ENCODE data around the gene AHNAK. TPM values are rescaled to one million over a fixed set of nuclear protein-coding genes. Genes with fewer than 3 reads are reported as not detected.
A peak's percentile ranks its signal among the peaks of the same experiment; 100 is the strongest.

The AHNAK gene
- total RNA-seq, 4 donors from 2014 or later: 374 to 1,261 (median 571) TPM

GRCh38 chr11:62505059-62505439 lies 41.6 kb downstream of the AHNAK start:
- TF ChIP-seq POLR2A (IDR thresholded peaks at IDR 0.05): no peak
- no peak for TF ChIP-seq CTCF (IDR thresholded peaks at IDR 0.05 in 4 of 5, conservative IDR thresholded peaks at IDR 0.05 in 1 of 5)
- in situ Hi-C loops (cut with MboI; ENCODE audit: low sequenced_read_pairs in 4 of 4) (no loop called here), intact Hi-C loops (cut with DNase I; ENCODE audit: low total_unique reads) (no loop called here)
- no peaks in the 10 kb centered on the region for H3K27me3 ChIP-seq
- no peaks in the 10 kb centered on the region for H3K9me3 ChIP-seq
- H3K4me1 ChIP-seq: peaks cover 56 to 61% of the 10 kb centered on the region in 2 donors
- peak overlapping the region in 1 of 4 donors; percentile 38 for H3K27ac ChIP-seq
- H3K4me3 ChIP-seq: peak overlapping the region in 1 of 4 donors; percentile 19
- no peaks in the 10 kb centered on the region for H3K36me3 ChIP-seq
- DNase-seq (no peak), ATAC-seq (no peak)

- Histone ChIP-seq H3K9me3 (no peaks in the 10 kb centered on the region), H3K36me3 (no peaks in the 10 kb centered on the region), H3K4me3 (no peak overlapping the region), H3K27ac (peak overlapping the region in 3 of 4 donors; percentile 38 to 78 (median 67)), H3K4me1 (peaks cover 61 to 64% of the 10 kb centered on the region in 2 donors), H3K27me3 (no peaks in the 10 kb centered on the region)
- in situ Hi-C loops (cut with MboI; ENCODE audit: low sequenced_read_pairs in 4 of 4) (no loop called here), intact Hi-C loops (cut with DNase I; ENCODE audit: low total_unique reads) (no loop called here)
- no peak for TF ChIP-seq CTCF (IDR thresholded peaks at IDR 0.05 in 4 of 5, conservative IDR thresholded peaks at IDR 0.05 in 1 of 5)
- no peak for TF ChIP-seq POLR2A (IDR thresholded peaks at IDR 0.05)
- ATAC-seq (no peak), DNase-seq (no peak)
Measured at GRCh38 chr11:62504158-62504973, 42.2 kb downstream of the AHNAK start.

- ATAC-seq (no peak), DNase-seq (no peak)
- Histone ChIP-seq H3K4me3 (no peak overlapping the region), H3K9me3 (no peaks in the 10 kb centered on the region), H3K4me1 (peaks cover 48 to 55% of the 10 kb centered on the region in 2 donors), H3K27me3 (no peaks in the 10 kb centered on the region), H3K27ac (peak overlapping the region; percentile 67 to 78 (median 77)), H3K36me3 (no peaks in the 10 kb centered on the region)
- in situ Hi-C loops (cut with MboI; ENCODE audit: low sequenced_read_pairs in 4 of 4) (no loop called here), intact Hi-C loops (cut with DNase I; ENCODE audit: low total_unique reads) (no loop called here)
- no peak for TF ChIP-seq CTCF (IDR thresholded peaks at IDR 0.05 in 4 of 5, conservative IDR thresholded peaks at IDR 0.05 in 1 of 5)
- no peak for TF ChIP-seq POLR2A (IDR thresholded peaks at IDR 0.05)
Measured at GRCh38 chr11:62502030-62502730, 44.4 kb downstream of the AHNAK start.

- in situ Hi-C loops (cut with MboI; ENCODE audit: low sequenced_read_pairs in 4 of 4) (no loop called here), intact Hi-C loops (cut with DNase I; ENCODE audit: low total_unique reads) (loop anchor here (1.0 kb wide), 1 partner anchor 59 kb away; no protein-coding TSS in a partner anchor)
- Histone ChIP-seq H3K4me3 (no peak overlapping the region), H3K4me1 (peaks cover 42 to 61% of the 10 kb centered on the region in 2 donors), H3K27me3 (no peaks in the 10 kb centered on the region), H3K27ac (peak overlapping the region; percentile 67 to 78 (median 77)), H3K9me3 (no peaks in the 10 kb centered on the region), H3K36me3 (no peaks in the 10 kb centered on the region)
- TF ChIP-seq POLR2A (IDR thresholded peaks at IDR 0.05): no peak
- no peak for TF ChIP-seq CTCF (IDR thresholded peaks at IDR 0.05 in 4 of 5, conservative IDR thresholded peaks at IDR 0.05 in 1 of 5)
- ATAC-seq: peak; percentile 44 to 55
- DNase-seq: peak; percentile 64 to 66
Measured at GRCh38 chr11:62501432-62501891, 45.1 kb downstream of the AHNAK start.
